HCT116 (cell line): Measurements from ENCODE around the gene TNFRSF14. TPM values are rescaled to one million over a fixed set of nuclear protein-coding genes. Genes with fewer than 3 reads are reported as not detected.

ENCODE experiments used
- ATAC-seq: fragments of 200-7000 bp; cut with Tn5 transposase; 2 replicates; pipeline ENCODE4 v1.9.1; 2020; ENCODE audit warnings: mild to moderate bottlenecking, moderate library complexity
- BruUV-seq: library from RNA; stranded (reverse); fragments of 400-500 nt; replicated peaks from 2 replicates; lab custom pipeline; 2021; lab: Mats Ljungman, UMichigan
- CTCF ChIA-PET: fragments of 300-600 bp; sonication (Branson Sonifier 250); formaldehyde crosslinking; loops from one replicate; lab custom pipeline; 2021; ENCODE audit warnings: antibody characterized with exemption; lab: Charles Lee
- POLR2A ChIA-PET: fragments of 300-600, 350-600 bp; sonication (Branson Sonifier 250); formaldehyde crosslinking; loops from one replicate; lab custom pipeline; 2021; ENCODE audit warnings: antibody characterized with exemption; lab: Charles Lee
- RAD21 ChIA-PET, 2 experiments: fragments of 300-600 bp; sonication (Branson Sonifier 250); formaldehyde crosslinking; loops; one replicate each; lab custom pipeline; 2023; ENCODE audit warnings: low total read pairs in 2 of 2; ENCODE audit not compliant: uncharacterized antibody in 2 of 2, unreplicated experiment in 2 of 2, low non-redundant PET in 1 of 2; lab: Charles Lee
- DNase-seq: peaks from one replicate; pipeline ENCODE4 v3.0.0-alpha.2; 2010; ENCODE audit warnings: low read depth, low spot score
- H2AFZ ChIP-seq: fragments of 200-600 bp; shearing (Covaris generic), sonication (generic); 2 replicates; pipeline ENCODE4 v1.6.1; 2017; ENCODE audit warnings: low read depth, mixed run types, mixed read lengths, antibody characterized with exemption, low read length; ENCODE audit not compliant: poor library complexity, severe bottlenecking
- H3K27ac ChIP-seq: 2 replicates; pipeline ENCODE4 v1.5.1; 2012; ENCODE audit warnings: low read depth, low read length
- H3K27me3 ChIP-seq: fragments of 200-600 bp; sonication (generic); 2 replicates; pipeline ENCODE4 v1.6.1; 2016; ENCODE audit warnings: mixed run types, low read length, mixed read lengths; ENCODE audit not compliant: insufficient read depth
- H3K36me3 ChIP-seq, 2 experiments: fragments of 200-500 bp in 1 of 2; fragments of 200-600 bp in 1 of 2; sonication (Bioruptor generic) in 1 of 2; sonication (generic) in 1 of 2; 2 replicates each; pipeline versions ENCODE4 v1.5.1 to v1.6.1; 2014 to 2016; ENCODE audit warnings: low read length in 2 of 2, inconsistent platforms in 1 of 2, mixed read lengths in 1 of 2, mixed run types in 1 of 2; ENCODE audit not compliant: insufficient read depth in 2 of 2, control insufficient read depth in 1 of 2
- H3K4me1 ChIP-seq, 2 experiments: fragments of 200-600 bp in 1 of 2; sonication (generic) in 1 of 2; 2 replicates each; pipeline versions ENCODE4 v1.5.1 to v1.6.1; 2012 to 2017; ENCODE audit warnings: low read length in 2 of 2, inconsistent platforms in 1 of 2, mild to moderate bottlenecking in 1 of 2, mixed read lengths in 1 of 2, mixed run types in 1 of 2, moderate library complexity in 1 of 2; ENCODE audit not compliant: insufficient read depth in 2 of 2, control insufficient read depth in 1 of 2
- H3K4me2 ChIP-seq: fragments of 200-600 bp; sonication (generic); 2 replicates; pipeline ENCODE4 v1.6.1; 2017; ENCODE audit warnings: mixed run types, low read length, mixed read lengths
- H3K4me3 ChIP-seq, 2 experiments: fragments of 200-600 bp in 1 of 2; sonication (generic) in 1 of 2; replicated peaks in 1 of 2; 2 replicates each; pipeline ENCODE4 v1.5.1; 2011 to 2016; ENCODE audit warnings: low read length in 2 of 2, control low read depth in 1 of 2, low read depth in 1 of 2, mild to moderate bottlenecking in 1 of 2, mixed read lengths in 1 of 2, mixed run types in 1 of 2
- H3K79me2 ChIP-seq: fragments of 200-600 bp; sonication (generic); 2 replicates; pipeline ENCODE4 v1.6.1; 2017; ENCODE audit warnings: mild to moderate bottlenecking, mixed run types, low read length, moderate library complexity, mixed read lengths; ENCODE audit not compliant: insufficient read depth
- H3K9ac ChIP-seq: fragments of 200-600 bp; sonication (generic); 2 replicates; pipeline ENCODE4 v1.6.1; 2016; ENCODE audit warnings: low read length, mixed read lengths
- H3K9me2 ChIP-seq: fragments of 200-600 bp; sonication (generic), shearing (Covaris generic); 2 replicates; pipeline ENCODE4 v1.6.1; 2017; ENCODE audit warnings: mixed run types, mild to moderate bottlenecking, moderate library complexity; ENCODE audit not compliant: insufficient read depth
- H3K9me3 ChIP-seq, 2 experiments: fragments of 200-500 bp in 1 of 2; fragments of 200-600 bp in 1 of 2; sonication (Bioruptor generic) in 1 of 2; sonication (generic) in 1 of 2; 2 replicates each; pipeline ENCODE4 v1.6.1; 2014 to 2017; ENCODE audit warnings: low read length in 2 of 2, mixed read lengths in 2 of 2, inconsistent platforms in 1 of 2, low read depth in 1 of 2, mild to moderate bottlenecking in 1 of 2, mixed run types in 1 of 2, moderate library complexity in 1 of 2; ENCODE audit not compliant: control insufficient read depth in 1 of 2, insufficient read depth in 1 of 2
- H4K20me1 ChIP-seq: fragments of 200-600 bp; sonication (generic), shearing (Covaris generic); 2 replicates; pipeline ENCODE4 v1.6.1; 2017; ENCODE audit warnings: mixed run types, mild to moderate bottlenecking, moderate library complexity; ENCODE audit not compliant: insufficient read depth
- CBX3 ChIP-seq: IDR thresholded peaks from 2 replicates; pipeline ENCODE4 v1.6.1; 2012; ENCODE audit warnings: low read depth
- EGR1 ChIP-seq: IDR thresholded peaks from 2 replicates; pipeline ENCODE4 v1.6.1; 2012; ENCODE audit warnings: low read depth
- ELF1 ChIP-seq: IDR thresholded peaks from 2 replicates; pipeline ENCODE4 v1.6.1; 2012; ENCODE audit warnings: low read depth, borderline replicate concordance
- EZH2phosphoT487 ChIP-seq: fragments of 200-600 bp; IDR thresholded peaks from 2 replicates; pipeline ENCODE4 v1.6.1; 2018; ENCODE audit warnings: antibody characterized with exemption, borderline replicate concordance
- JUND ChIP-seq: IDR thresholded peaks from 2 replicates; pipeline ENCODE4 v1.6.1; 2012
- RAD21 ChIP-seq: IDR thresholded peaks from 2 replicates; pipeline ENCODE4 v1.6.1; 2012; ENCODE audit warnings: low read depth, mild to moderate bottlenecking
- SIN3A ChIP-seq: IDR thresholded peaks from 2 replicates; pipeline ENCODE4 v1.6.1; 2012; ENCODE audit warnings: low read depth
- SP1 ChIP-seq: IDR thresholded peaks from 2 replicates; pipeline ENCODE4 v1.6.1; 2012; ENCODE audit warnings: low read depth
- YY1 ChIP-seq: IDR thresholded peaks from 2 replicates; pipeline ENCODE4 v1.6.1; 2011; ENCODE audit warnings: low read length, low read depth, moderate library complexity, mild to moderate bottlenecking; ENCODE audit not compliant: insufficient replicate concordance; ENCODE audit errors: extremely low read depth
- ZNF274 ChIP-seq: fragments of 200-500 bp; sonication (Bioruptor generic); IDR thresholded peaks from 2 replicates; pipeline ENCODE4 v1.6.1; 2014; ENCODE audit warnings: mild to moderate bottlenecking, low read depth, low read length, inconsistent platforms
- intact Hi-C: fragments of 100-400 bp; cut with micrococcal nuclease; formaldehyde crosslinking; loops from 2 replicates; pipeline ENCODE4 v1.10.0; 2022
- total RNA-seq: library from RNA; stranded (reverse); gene quantifications from one replicate; pipeline ENCODE4 v1.2.1, GENCODE V29; 2021; ENCODE audit not compliant: unreplicated experiment
- TF ChIP-seq, protein P1 (sequence below): IDR thresholded peaks from 2 replicates; pipeline ENCODE4 v1.6.1; 2012; ENCODE audit warnings: low read depth

The TNFRSF14 gene
- total RNA-seq, 1 experiment from 2014 or later, result 0.66 TPM

GRCh38 chr1:2611031-2611501 lies 54.9 kb downstream of the TNFRSF14 start:
- Histone ChIP-seq H3K27ac (no peak overlapping the region; the same call in 1 of the 2 replicates), H3K4me1 (peaks cover 11 to 16% of the 10 kb centered on the region in 2 experiments)
- POLR2A ChIA-PET, result no interaction called here
- TF ChIP-seq SP1, result peak; percentile 47; the same call in 1 of the 2 replicates
- no peak for TF ChIP-seq SIN3A
- TF ChIP-seq, all 23 proteins: peak for 1
- Histone ChIP-seq H3K9me3 (peaks cover 0 to 8% of the 10 kb centered on the region in 2 experiments; a peak in 2 of 4 replicates), H3K4me2 (peak overlapping the region; percentile 84), H3K36me3 (no peaks in the 10 kb centered on the region), H4K20me1 (no peaks in the 10 kb centered on the region), H3K9ac (peak overlapping the region; percentile 27; the same call in 1 of the 2 replicates), H3K4me3 (peak overlapping the region; percentile 36 to 56), H3K9me2 (no peaks in the 10 kb centered on the region), H3K27me3 (no peaks in the 10 kb centered on the region; the same call in 1 of the 2 replicates), H2AFZ (peak overlapping the region; percentile 67), H3K79me2 (no peaks in the 10 kb centered on the region)
- CTCF ChIA-PET, result no interaction called here
- BruUV-seq, result no TSS peak
- RAD21 ChIA-PET, result no interaction called here
- DNase-seq (peak; percentile 62), ATAC-seq (peak; percentile 95)
- intact Hi-C loops, result no loop called here

DNA sequence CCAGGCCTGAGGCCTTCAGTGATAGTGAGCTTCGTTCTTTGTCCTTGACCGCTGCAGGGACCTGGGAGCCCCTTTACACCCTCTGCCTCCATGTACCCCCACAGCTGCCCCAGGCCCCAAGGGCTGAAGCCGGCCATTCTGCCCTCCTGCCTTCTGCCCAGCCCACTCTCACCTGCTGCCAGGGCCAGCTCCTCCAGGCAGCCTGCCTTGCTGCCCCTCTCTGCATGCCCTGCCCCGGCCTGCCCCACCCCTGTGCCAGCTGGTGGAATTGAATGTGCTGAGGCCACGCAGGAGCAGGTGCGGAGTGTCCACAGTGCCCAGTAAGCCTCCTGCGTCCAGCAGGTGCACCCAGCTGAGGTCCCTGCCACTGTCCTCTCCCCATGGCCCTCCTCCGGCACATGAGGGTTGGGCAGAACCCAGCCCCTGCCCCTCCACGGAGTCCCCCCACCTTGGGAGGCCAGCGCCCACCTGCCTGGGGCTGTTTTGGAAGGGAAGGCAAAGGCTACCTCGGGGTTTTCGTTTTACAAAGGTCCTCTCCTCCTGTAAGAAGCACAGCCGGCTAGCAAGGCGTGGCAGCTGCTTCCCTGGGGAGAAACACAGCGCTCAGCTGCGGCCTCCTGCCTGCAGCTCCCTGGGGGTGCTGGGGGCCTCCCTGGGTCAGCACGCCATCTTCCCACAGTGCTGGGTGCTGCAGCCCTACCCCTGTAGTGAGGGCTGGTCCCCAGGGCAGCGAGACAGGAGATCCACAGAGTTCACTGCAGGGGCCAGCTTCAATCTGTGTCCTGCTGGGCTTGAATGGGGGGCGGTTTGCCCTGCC lies 55.7 kb downstream of the TNFRSF14 start:
- peak overlapping the region; percentile 37; the same call in 1 of the 2 replicates for H3K27ac ChIP-seq
- no peaks in the 10 kb centered on the region for H4K20me1 ChIP-seq
- H2AFZ ChIP-seq, result no peak overlapping the region
- ChIA-PET POLR2A (no interaction called here), RAD21 (no interaction called here), CTCF (no interaction called here)
- peak overlapping the region; percentile 36 to 56; a peak in 3 of 4 replicates for H3K4me3 ChIP-seq
- intact Hi-C loops, result no loop called here
- H3K9me3 ChIP-seq, result peaks cover 0 to 8% of the 10 kb centered on the region in 2 experiments; a peak in 2 of 4 replicates
- H3K36me3 ChIP-seq, result no peaks in the 10 kb centered on the region
- no peak overlapping the region for H3K9ac ChIP-seq
- TF ChIP-seq EZH2phosphoT487 (no peak), CBX3 (no peak), ELF1 (no peak), RAD21 (no peak), EGR1 (no peak), JUND (no peak), YY1 (no peak), ZNF274 (no peak)
- TF ChIP-seq, protein P1, sequence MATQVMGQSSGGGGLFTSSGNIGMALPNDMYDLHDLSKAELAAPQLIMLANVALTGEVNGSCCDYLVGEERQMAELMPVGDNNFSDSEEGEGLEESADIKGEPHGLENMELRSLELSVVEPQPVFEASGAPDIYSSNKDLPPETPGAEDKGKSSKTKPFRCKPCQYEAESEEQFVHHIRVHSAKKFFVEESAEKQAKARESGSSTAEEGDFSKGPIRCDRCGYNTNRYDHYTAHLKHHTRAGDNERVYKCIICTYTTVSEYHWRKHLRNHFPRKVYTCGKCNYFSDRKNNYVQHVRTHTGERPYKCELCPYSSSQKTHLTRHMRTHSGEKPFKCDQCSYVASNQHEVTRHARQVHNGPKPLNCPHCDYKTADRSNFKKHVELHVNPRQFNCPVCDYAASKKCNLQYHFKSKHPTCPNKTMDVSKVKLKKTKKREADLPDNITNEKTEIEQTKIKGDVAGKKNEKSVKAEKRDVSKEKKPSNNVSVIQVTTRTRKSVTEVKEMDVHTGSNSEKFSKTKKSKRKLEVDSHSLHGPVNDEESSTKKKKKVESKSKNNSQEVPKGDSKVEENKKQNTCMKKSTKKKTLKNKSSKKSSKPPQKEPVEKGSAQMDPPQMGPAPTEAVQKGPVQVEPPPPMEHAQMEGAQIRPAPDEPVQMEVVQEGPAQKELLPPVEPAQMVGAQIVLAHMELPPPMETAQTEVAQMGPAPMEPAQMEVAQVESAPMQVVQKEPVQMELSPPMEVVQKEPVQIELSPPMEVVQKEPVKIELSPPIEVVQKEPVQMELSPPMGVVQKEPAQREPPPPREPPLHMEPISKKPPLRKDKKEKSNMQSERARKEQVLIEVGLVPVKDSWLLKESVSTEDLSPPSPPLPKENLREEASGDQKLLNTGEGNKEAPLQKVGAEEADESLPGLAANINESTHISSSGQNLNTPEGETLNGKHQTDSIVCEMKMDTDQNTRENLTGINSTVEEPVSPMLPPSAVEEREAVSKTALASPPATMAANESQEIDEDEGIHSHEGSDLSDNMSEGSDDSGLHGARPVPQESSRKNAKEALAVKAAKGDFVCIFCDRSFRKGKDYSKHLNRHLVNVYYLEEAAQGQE, result no peak
- H3K4me1 ChIP-seq, result peaks cover 11 to 16% of the 10 kb centered on the region in 2 experiments
- ATAC-seq (no peak), DNase-seq (no peak)
- H3K4me2 ChIP-seq, result peak overlapping the region; percentile 84
- H3K27me3 ChIP-seq, result no peaks in the 10 kb centered on the region; the same call in 1 of the 2 replicates
- no peaks in the 10 kb centered on the region for H3K9me2 ChIP-seq
- no peaks in the 10 kb centered on the region for H3K79me2 ChIP-seq
- BruUV-seq, result no TSS peak
